ENCODE results near the gene NCKAP5.

Gene NCKAP5

DNA sequence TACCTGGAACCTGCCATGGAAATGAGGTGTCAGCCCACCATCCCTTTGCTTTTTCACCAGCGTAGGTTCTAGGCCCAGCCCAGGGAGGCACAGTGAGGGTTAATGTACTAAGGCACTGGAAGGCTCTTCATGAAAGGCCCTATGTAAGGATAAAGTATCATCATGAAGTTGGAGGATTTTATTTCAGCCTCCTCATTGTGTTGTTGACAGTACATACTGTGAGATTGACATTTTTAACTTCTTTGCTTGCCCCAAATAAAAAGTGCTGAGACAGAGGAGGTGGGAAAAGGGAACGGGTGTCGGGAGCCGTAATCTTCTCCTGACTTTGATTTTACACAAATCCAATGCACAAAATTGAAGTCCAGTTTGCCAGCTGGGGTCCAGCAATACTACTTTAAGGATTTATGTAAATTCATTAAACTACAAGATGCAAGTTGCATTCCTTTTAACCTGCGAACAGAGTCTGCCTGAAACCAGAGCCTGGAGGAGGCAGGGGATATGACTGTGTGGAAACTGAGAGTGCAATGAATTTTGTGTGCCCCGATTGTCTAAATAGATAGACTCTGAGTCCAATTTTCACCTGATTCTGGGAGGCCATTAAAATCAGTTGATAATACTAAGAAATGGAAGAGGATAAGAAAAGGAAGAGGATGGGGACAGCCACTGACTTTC is 5.4 kb upstream of the NCKAP5 start:
- DNase-seq = no peak

DNA sequence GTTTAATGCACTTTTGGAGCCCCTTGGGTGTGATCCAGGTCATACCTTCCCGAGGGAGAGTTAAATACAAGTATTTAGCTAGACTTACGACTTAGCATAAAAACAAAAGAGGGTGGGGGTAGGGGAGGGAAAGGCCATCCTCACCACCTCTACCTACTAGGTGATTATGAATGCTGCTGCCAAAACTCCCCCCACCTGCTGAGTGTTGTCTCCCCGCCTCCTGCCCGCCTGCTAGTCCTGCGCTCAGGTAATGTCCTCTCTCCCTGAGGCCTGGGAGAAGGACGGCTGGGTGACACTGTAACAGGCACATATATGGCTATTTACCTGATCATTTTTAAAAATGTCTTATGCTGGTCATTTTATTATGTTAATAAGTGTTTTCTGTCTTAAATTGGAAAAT is 3.0 kb upstream of the NCKAP5 start:
- no peak for DNase-seq

DNA sequence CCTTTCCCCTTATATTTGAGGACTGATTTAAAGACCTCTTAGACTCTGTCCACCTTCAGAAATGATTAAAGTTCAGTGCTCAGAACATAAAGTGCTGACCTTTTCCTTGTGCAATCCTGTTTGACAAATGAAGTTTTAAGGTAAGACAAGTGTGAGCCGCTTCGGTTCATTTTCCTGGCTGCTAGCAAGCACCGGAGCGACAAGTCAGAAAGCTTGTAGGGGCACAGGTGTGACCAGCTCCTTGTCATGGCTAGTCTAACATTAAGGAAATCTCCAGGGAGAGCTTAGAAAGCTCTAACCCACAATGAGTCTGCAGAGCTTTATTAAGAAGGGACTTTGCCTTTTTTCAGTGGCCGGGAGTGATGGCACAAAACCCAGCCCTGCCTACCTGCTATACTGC is 2.3 kb upstream of the NCKAP5 start:
- no peak for DNase-seq

DNA sequence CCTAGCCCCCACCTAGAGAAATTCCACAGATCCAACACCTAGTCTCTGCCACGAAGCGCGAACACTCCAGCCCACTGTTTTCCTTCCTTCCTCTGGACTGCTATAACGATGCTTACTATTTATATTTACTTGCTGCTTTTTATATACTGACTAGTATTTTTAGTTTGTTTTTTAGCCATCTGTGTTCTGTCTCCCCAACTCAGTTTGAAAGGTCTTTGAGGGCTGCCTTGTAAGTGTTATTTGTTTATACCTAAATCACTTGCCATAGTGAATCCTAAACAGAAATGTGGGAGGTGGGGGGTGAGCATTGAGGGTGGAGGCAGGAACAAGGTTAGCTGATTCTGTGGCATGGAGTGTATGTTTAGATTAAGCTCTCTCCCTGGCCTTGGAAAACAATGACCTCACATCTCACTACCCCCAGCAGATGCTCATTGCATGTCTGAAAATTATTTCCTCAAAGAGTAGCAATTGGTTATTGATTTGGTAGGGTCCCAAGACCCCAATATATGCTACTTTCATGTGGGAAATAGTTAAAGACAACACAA is 1.1 kb upstream of the NCKAP5 start:
- no peak for DNase-seq

DNA sequence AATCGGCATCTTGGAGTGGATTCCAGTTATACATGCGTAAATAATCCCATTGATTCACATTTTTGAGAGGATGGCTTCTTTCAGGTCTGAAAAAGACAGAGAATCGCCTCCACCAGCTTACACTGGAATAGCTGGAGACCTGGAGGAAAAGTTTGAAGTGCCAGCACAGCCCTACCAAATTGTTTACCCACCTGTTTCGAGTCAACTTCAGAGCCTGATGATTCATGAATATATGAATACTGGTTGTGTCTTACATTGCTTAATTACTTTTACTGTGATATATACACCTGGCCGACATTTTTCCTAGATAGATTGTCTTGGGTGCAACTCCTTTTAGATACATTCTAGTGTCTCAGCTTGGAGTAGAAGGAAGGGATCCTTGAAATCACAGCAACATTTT is 335 bp upstream of the NCKAP5 start:
- no peak for DNase-seq

DNA sequence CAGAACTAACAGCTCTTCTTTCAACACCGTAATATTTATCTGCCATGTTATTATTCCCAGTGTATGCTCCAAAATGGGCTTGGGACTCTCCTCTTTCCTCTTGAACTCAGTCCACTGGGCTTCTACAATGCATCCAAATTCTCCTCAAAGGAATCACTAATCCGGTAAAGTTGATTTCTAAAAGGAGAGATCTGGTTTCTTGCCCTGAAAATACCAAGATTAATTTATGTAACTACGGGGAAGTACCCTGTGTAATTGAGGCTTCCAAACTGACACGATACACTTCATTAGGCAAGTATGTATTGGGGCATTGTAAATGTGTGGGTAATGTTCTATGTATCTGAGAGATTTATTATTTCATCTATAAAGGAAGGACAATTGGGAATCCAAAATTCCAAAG is 5.7 kb downstream of the NCKAP5 start:
- DNase-seq = no peak

DNA sequence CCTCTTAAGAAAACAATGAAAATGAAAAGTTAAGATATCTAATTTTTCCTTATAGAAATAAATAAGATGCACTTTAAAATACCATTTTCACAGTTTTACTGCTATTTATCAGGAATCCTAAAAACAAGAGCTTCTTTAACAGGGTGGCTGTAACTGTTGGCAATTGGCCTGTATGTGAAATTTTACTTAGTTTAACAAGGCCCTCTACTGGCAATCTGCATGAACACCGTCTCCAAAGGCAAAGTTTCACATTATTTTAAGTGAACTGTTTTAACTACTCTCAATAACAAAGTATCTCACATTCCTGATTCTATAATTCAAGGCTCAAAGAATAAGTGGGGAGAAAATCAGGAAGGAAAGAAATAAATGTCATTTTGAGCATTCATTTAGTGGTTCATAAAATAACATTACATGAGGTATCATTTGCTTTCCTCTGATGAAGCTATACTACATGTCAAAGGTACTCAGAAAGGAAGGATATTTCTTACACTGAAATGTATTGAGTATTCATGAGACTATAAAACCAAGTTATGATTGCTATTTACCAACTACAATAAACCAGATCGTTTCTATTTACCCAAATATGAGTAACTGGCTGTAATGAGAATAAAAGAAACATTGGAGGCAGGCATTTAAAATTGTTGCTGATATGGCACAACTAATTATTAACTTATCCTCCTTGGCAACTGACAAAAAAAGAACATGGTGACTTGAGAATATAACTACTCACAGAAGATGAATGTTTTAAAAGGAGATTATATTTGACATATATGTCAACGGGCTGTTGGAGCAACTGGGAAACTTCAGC is 7.0 kb downstream of the NCKAP5 start:
- no peak for DNase-seq

DNA sequence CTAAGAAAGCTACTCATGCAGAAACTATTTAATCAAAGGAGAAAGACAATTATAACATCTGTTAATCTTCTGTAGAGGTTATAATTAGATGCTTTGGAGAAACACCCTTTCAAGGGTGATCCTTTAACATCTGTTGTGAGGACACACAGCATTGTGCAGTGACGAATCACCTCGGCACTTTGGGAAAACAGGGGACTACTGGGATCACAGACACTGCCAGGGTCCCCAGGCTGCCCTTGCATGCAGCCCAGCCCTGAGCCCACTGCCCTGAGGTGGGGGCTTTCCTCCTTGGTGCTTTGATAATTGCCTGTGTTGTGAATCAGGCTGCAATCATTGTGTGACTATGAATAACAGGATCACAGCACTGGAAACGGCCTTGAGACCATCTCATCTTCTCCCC is 10.6 kb downstream of the NCKAP5 start:
- DNase-seq = peak; percentile 61

DNA sequence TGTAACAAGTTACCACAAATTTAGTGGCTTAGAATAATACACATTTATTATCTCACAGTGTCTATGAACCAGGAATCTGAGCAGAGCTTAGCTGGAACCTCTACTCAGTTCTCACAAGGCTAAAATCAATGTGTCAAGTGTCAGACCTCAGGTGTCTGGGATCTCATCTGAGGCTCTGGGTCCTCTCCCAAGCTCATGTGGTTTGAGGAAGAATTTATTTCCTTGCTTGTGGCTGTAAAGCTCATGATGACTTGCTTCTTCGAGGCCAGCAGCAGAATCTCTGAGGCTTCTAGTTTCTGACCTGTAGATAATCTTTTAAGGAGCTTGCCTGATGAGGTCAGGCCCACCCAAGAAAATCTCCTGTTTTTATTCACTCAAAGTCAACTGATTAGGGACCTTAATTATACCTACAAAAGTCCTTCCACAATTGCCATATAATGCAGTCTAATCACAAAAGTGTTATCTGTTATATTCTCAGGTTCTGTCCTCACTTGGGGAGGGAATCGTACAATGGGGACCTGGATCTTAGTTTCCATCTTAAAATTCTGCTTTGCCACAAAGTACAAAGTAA is 14.3 kb downstream of the NCKAP5 start:
- DNase-seq = no peak

DNA sequence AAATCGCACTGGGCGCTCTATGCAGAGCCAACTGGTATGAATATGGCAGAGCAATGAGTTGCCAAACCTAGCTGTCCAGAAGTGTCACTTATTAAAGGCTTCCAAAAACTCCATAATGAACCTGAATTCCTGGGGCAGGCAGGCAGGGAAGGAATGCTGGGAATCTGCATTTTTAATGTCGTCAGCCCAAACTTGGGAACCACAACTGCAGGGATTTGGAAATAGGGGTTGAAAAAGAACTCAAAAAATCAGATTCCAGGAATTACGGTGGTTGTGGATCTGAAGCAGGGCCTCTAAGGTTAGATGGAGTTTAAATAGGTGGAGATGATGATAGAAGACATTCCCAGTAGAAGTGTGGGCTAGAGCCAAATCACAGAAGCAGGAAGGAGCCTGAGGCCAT is 15.0 kb downstream of the NCKAP5 start:
- no peak for DNase-seq

DNA sequence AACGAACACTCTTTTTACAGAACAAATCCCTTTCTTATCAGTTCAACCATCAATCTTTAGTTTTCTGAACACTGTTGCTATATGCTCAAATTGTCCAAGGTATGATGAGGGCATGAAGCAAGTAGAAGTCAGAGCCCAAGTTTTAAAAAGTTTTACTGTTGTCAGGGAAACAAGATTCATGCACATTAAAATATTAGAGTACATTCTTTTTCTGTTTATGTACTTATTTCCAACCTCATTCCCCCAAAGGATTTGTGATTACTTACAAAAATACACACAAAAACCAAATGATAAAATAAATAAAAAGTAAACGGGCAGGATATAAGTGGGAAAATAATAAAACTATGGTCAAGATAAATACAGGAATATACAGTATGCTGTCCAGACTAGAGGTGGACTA is 15.4 kb downstream of the NCKAP5 start:
- no peak for DNase-seq

DNA sequence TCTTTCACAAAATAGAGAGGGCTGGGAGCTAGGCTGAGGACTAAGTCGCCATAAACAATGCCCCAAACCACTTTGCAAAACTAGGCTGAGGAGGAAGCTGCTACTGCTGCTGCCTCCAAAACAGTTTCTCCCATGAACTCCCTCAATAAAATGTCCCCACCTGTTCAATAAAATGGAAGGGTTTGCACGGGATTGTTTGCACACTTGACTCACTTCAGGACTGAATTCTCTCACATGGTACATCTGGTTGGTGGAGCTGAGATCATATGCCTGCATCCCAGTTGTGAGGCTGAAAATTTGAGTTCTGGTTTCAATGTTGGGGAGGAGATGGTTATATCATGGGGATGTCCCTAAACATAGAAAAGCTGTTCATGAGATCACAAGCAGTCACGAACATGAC is 26.5 kb downstream of the NCKAP5 start:
- no peak for DNase-seq

DNA sequence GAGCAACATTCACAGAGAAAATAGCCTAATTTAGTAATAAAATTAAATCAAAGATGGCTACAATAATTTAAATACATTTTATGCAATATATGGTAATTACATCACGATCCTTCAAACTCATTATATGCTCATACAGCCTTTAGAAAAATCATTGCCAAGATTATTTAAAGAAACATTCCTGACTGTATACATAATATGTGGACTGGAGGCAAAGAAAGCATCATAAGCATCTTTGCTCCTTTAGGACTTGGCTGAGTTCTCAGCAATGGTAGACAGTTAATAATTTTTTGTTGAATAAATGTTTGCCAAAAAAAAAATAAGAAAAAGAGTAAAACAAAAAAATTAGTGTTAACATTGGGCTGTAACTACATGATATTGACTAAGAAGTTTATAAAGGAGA is 26.9 kb downstream of the NCKAP5 start:
- DNase-seq = no peak

DNA sequence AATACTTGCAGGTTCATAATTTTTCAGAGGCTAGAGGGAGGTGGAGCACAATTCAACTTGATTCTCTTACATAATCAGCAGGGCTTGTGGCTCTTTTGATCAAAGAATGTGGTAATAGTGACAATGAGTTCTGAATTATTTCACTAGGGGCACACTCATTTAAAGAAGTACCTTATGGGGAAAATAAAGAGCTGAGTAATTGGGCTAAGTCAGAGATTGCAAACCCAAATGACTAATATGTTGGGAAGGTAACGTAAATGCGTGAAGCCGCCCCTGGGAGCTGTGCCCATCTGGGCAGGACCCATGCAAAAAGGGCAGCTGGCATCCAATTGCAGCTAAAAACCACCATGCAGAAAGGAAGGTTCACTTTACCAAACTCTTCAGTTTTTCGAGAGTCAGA is 35.3 kb downstream of the NCKAP5 start:
- DNase-seq = no peak

DNA sequence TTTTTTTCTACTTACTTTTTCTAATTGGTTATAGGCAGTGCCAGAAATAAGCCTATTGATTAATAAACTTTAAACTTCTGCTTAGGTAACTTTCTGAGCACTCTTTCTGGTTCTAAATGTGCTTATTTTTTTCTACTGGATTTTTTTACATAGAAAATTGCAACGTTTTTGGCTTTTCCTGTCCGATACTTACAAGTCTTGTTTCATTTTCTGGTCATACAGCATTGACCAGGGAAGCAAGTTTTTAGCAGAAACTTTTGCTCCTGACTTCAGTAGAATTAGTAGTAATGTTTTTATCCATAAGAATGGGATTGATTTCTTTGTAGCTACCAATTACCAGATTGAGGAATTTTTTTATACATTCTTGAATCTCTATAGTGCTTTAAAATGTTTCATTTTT is 36.9 kb downstream of the NCKAP5 start:
- DNase-seq = no peak

DNA sequence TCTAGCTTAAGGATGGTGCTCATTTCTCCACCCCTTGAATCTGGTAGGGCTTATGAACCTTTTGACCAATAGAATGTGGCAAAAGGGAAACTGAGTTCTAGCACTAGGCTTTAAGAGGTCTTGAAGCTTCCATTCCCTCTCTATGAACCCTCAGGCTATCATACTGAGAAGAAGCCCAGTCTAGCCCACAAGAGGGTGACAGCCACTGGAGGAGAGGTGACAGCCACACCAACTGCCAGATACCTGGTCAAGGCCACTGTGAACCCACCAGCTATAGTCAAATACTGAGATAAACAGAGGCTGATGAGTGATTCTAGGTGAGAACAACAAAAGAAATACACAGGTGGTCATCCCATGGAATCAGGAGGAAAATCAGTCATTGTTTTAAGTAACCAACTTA is 37.6 kb downstream of the NCKAP5 start:
- no peak for DNase-seq

DNA sequence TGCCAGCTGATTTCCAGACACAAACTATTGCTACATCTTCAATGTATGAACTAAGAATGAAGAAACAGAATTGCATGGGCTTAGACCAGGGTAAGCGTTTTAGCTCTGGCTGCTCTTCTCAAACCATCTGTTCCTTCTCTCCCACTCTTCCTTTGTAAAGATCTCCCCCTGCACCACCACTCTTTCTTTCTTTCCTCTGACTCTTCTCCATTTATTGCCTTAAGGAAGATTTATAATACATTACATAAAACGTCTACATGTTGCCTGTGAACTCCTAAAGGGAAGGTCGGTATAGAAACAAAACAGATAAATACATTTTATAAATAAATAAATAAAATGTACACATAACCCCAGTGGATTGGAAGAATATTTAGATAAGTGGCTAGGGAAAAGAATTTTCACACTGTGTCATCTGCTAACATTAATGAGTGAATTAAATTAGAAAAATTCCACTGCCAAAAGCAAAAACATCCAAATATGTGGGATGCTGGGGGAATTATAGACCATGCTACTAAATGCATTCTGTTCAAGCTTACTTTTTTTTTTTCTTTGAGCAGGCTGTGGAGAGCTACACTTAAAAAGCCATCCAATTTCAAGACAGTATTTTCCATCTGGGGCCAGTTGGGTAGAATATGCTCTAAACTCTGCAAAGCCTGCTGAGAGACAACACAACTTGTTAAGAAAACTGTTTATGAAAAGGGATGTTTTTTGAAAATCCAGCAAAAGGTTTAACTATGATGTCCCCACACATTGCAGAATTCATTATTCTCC is 41.5 kb downstream of the NCKAP5 start:
- DNase-seq = no peak

DNA sequence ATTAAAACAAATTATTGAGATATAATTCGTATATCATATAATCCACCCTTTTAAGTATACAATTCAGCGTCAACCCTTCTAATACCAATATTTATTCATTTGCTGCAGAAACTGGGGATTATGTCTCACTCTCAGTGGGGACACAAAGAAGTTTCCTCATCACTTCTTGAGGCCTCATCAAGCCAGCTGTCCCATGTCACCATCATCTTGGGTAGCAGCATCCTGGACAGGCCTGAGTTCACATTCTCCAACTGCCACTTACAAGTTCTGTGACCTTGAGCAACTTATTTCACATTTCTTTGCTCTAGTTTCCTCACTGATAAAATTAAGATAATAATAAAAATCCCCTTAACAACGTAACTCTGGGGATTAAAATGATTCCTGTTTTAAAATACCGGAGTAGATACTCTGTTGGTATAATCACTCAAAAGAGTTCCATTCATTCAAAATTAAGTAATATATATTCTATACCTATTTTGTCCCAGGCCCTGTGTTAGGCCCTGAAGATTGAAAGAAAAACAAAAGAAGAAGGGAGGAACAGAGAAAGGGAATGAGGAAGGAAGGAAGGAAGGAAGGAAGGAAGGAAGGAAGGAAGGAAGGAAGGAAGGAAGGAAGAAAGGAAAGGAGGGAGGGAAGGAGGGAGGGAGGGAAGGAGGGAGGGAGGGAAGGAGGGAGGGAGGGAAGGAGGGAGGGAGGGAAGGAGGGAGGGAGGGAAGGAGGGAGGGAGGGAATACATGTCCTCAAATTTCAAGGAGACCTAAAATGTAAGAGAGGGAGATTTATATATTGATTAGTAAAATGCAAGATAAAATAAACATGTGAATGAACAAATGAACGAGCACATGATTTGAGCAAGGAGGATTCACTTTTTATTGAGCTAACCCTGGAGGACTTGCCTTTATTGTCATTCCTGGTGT is 42.4 kb downstream of the NCKAP5 start:
- DNase-seq = no peak

DNA sequence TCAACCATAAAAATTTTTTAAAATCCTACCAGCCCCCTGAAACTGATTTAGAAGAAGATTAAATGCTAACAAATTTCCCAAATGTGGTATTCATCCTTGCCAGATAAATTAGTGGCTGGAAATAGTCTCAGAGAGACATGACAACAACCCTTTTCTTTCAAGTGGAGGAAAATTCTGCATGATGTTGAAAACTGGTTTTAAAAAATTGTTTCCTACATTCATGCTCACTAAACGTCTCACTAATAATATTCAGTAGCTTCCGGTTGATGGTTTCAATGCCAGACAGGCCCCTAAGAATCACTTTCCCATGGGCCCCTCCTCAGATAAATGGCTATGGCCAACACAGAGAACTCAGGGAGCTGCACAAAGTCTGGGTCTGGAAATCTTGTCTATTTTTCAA is 43.2 kb downstream of the NCKAP5 start:
- no peak for DNase-seq

DNA sequence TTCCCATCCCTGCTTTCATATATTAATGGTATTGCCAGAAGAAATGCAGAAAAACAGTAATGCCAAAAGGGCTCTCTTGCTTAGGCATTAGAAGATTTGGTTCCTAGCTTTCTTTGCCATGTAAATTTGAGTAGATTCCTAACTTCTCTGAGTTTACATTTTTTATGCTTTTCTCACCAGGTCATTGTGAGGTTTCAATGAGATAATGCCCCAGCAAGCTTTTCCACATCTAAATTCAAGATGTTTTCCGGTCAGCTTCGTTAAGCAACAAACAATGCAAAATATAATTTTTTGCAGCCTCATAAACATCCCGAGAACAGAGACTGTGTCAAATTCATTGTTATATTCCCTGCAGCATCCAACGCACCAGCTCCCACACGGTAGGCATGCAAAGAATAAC is 44.9 kb downstream of the NCKAP5 start:
- no peak for DNase-seq

DNA sequence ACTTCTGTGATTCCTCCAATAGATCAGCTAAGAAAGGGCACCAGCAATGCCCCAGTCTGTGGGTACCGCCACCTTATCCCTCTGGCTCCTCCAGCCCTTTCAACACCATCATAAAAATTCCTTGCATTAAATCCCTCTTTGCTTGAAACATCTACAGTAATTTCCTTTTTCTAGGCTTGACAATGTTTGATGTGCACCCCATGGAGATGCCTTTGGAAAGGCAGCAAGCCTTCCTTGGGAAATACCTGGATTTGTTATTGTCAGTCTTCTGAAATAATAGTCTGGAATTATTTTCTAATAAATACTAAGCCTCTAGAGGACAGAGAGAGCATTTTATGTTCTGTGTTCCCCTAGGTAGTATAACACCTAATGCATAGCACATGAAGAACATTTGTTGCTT is 46.1 kb downstream of the NCKAP5 start:
- no peak for DNase-seq

DNA sequence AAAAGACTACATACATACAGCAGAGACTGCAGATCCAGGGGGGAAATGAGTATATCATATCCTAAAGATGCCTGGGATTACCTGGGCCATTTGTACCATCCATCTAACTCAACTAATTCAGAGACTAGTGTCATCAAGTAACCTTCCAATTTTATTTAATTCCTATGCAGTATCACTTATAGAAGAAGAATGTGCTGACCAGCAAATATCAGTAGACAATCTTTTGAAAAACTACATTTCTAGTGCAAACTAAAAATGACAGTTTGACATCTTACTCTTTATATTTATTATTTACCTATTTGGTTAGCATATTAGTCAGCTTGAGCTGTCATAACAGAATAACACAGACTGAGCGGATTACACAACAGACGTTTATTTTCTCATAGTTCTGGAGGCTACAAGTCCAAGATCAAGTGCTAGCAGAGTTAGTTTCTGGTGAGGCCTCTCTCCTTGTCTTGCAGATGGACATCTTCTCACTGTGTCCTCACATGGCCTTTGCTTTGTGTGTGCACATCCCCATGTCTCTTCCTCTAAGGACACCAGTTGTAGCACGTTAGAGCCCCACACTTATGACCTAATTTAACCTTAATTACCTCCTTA is 47.0 kb downstream of the NCKAP5 start:
- DNase-seq = no peak
